HepG2 (cell line): Measurements from ENCODE around the gene MTTP. TPM values are rescaled to one million over a fixed set of nuclear protein-coding genes. Genes with fewer than 3 reads are reported as not detected.

ENCODE experiments used
- AHR ChIP-seq: IDR thresholded peaks from 2 replicates; pipeline ENCODE4 v1.6.1; 2018; ENCODE audit warnings: missing genetic modification reagents, missing compliant biosample characterization
- BRF2 ChIP-seq: sonication (generic); formaldehyde crosslinking; IDR thresholded peaks from 2 replicates; pipeline ENCODE4 v1.8.1; 2022; ENCODE audit warnings: mild to moderate bottlenecking, missing genetic modification reagents
- ELF4 ChIP-seq: sonication (generic); formaldehyde crosslinking; IDR thresholded peaks from 2 replicates; pipeline ENCODE4 v1.5.0; 2020; ENCODE audit warnings: missing genetic modification reagents, mild to moderate bottlenecking, moderate library complexity, borderline replicate concordance
- GATAD1 ChIP-seq: IDR thresholded peaks from 2 replicates; pipeline ENCODE4 v1.6.1; 2016; ENCODE audit warnings: missing genetic modification reagents, missing compliant biosample characterization
- GFI1 ChIP-seq: sonication (generic); formaldehyde crosslinking; IDR thresholded peaks from 2 replicates; pipeline ENCODE4 v1.5.0; 2020; ENCODE audit warnings: missing genetic modification reagents, mild to moderate bottlenecking, borderline replicate concordance
- GTF3A ChIP-seq: sonication (generic); formaldehyde crosslinking; conservative IDR thresholded peaks from 2 replicates; pipeline ENCODE4 v1.4.0; 2020; ENCODE audit warnings: mild to moderate bottlenecking, missing genetic modification reagents
- KAT7 ChIP-seq: IDR thresholded peaks from 2 replicates; pipeline ENCODE4 v1.6.1; 2018; ENCODE audit warnings: borderline replicate concordance, missing compliant biosample characterization
- KDM3A ChIP-seq: IDR thresholded peaks from 2 replicates; pipeline ENCODE4 v1.6.1; 2018; ENCODE audit warnings: low read depth, missing compliant biosample characterization
- KDM5A ChIP-seq: fragments of 200-600 bp; sonication (generic); IDR thresholded peaks from 2 replicates; pipeline ENCODE4 v1.7.0; 2018; ENCODE audit warnings: antibody characterized with exemption, mild to moderate bottlenecking, low read length, borderline replicate concordance
- KLF9 ChIP-seq: IDR thresholded peaks from 2 replicates; pipeline ENCODE4 v1.6.1; 2016; ENCODE audit warnings: low read depth
- MYC ChIP-seq: sonication (generic); formaldehyde crosslinking; IDR thresholded peaks from 2 replicates; pipeline ENCODE4 v1.9.0; 2021; ENCODE audit warnings: missing genetic modification reagents, borderline replicate concordance
- POGZ ChIP-seq: sonication (generic); formaldehyde crosslinking; IDR thresholded peaks from 2 replicates; pipeline ENCODE4 v1.4.0; 2020; ENCODE audit warnings: mild to moderate bottlenecking, missing genetic modification reagents
- RAD51 ChIP-seq: fragments of 450-650 bp; IDR thresholded peaks from 2 replicates; pipeline ENCODE4 v1.6.1; 2016; ENCODE audit warnings: borderline replicate concordance
- SNAPC5 ChIP-seq: sonication (generic); formaldehyde crosslinking; IDR thresholded peaks from 2 replicates; pipeline ENCODE4 v1.8.1; 2023; ENCODE audit warnings: mild to moderate bottlenecking, missing genetic modification reagents, borderline replicate concordance
- TBP ChIP-seq: sonication (generic); formaldehyde crosslinking; IDR thresholded peaks from 2 replicates; pipeline ENCODE4 v1.5.0; 2020; ENCODE audit warnings: missing genetic modification reagents
- TBX2 ChIP-seq: sonication (generic); formaldehyde crosslinking; IDR thresholded peaks from 2 replicates; pipeline ENCODE4 v1.5.0; 2020; ENCODE audit warnings: missing genetic modification reagents, mild to moderate bottlenecking, borderline replicate concordance
- TEAD3 ChIP-seq: optimal IDR thresholded peaks from 2 replicates; pipeline ENCODE3; 2016; ENCODE audit warnings: borderline replicate concordance
- TP53 ChIP-seq: sonication (generic); formaldehyde crosslinking; conservative IDR thresholded peaks from 2 replicates; pipeline ENCODE4 v1.4.0; 2020; ENCODE audit warnings: missing genetic modification reagents
- ZBTB33 ChIP-seq: sonication (generic); formaldehyde crosslinking; IDR thresholded peaks from 2 replicates; pipeline ENCODE4 v1.4.0; 2020; ENCODE audit warnings: missing genetic modification reagents
- ZC3H13 ChIP-seq: sonication (generic); formaldehyde crosslinking; IDR thresholded peaks from 2 replicates; pipeline ENCODE4 v1.8.1; 2023; ENCODE audit warnings: mild to moderate bottlenecking, missing genetic modification reagents, moderate library complexity
- ZFX ChIP-seq: sonication (generic); formaldehyde crosslinking; IDR thresholded peaks from 2 replicates; pipeline ENCODE4 v1.4.0; 2020; ENCODE audit warnings: mild to moderate bottlenecking, low read depth, missing genetic modification reagents, moderate library complexity
- ZNF136 ChIP-seq: sonication (generic); formaldehyde crosslinking; IDR thresholded peaks from 2 replicates; pipeline ENCODE4 v1.8.1; 2022; ENCODE audit warnings: low read depth, mild to moderate bottlenecking, moderate library complexity, missing genetic modification reagents
- ZNF224 ChIP-seq: sonication (generic); formaldehyde crosslinking; IDR thresholded peaks from 2 replicates; pipeline ENCODE4 v1.5.0; 2020; ENCODE audit warnings: mild to moderate bottlenecking, missing genetic modification reagents
- ZNF30 ChIP-seq: sonication (generic); formaldehyde crosslinking; IDR thresholded peaks from 2 replicates; pipeline ENCODE4 v1.5.0; 2020; ENCODE audit warnings: mild to moderate bottlenecking, missing genetic modification reagents
- ZNF33A ChIP-seq: sonication (generic); formaldehyde crosslinking; IDR thresholded peaks from 2 replicates; pipeline ENCODE4 v1.5.1; 2020; ENCODE audit warnings: missing genetic modification reagents, mild to moderate bottlenecking, moderate library complexity, borderline replicate concordance
- ZNF382 ChIP-seq: sonication (generic); formaldehyde crosslinking; IDR thresholded peaks from 2 replicates; pipeline ENCODE4 v1.5.0; 2020; ENCODE audit warnings: missing genetic modification reagents, mild to moderate bottlenecking, borderline replicate concordance
- ZNF557 ChIP-seq: sonication (generic); formaldehyde crosslinking; IDR thresholded peaks from 2 replicates; pipeline ENCODE4 v1.4.0; 2020; ENCODE audit warnings: missing genetic modification reagents
- ZNF7 ChIP-seq: IDR thresholded peaks from 2 replicates; pipeline ENCODE4 v1.6.1; 2016; ENCODE audit warnings: missing biosample characterization, missing genetic modification reagents
- ZNF878 ChIP-seq: sonication (generic); formaldehyde crosslinking; IDR thresholded peaks from 2 replicates; pipeline ENCODE4 v1.8.1; 2023; ENCODE audit warnings: mild to moderate bottlenecking, missing genetic modification reagents, moderate library complexity
- ZNF891 ChIP-seq: sonication (generic); formaldehyde crosslinking; IDR thresholded peaks from 2 replicates; pipeline ENCODE4 v1.5.0; 2020; ENCODE audit warnings: mild to moderate bottlenecking, missing genetic modification reagents
- polyA plus RNA-seq, 8 experiments: library from polyadenylated mRNA; depleted of rRNA in 3 of 8; stranded (reverse) in 7 of 8; unstranded in 1 of 8; fragments of >200 nt; fragmentation: Illumina TruSeq in 4 of 8; extraction: Trizol in 4 of 8; gene quantifications; 2 replicates each; pipeline versions ENCODE4 v1.2.1 to v1.2.3, GENCODE V29; 2011 to 2016; ENCODE audit warnings: low read depth in 4 of 8, missing spikeins in 1 of 8, mixed read lengths in 1 of 8; ENCODE audit not compliant: insufficient read depth in 1 of 8
- total RNA-seq, 5 experiments: library from RNA; depleted of rRNA; stranded (reverse); fragments of >200 nt; fragmentation: Illumina TruSeq; extraction: Trizol; gene quantifications; 2 replicates each; pipeline ENCODE4 v1.2.3, GENCODE V29; 2016; ENCODE audit warnings: low read depth in 1 of 5

MTTP gene
- total and polyA plus RNA-seq, 2 of the 13 experiments (the other 11 are each of a cell fraction or from before 2014, with no cell fraction given): 84.7 to 102 TPM

- no peak for TF ChIP-seq ZBTB33 (CRISPR knock-in tag)
- TF ChIP-seq KDM5A: no peak; the same call in 1 of the 2 replicates
- no peak for TF ChIP-seq AHR
- 0 out of 2 replicates have a peak, but pooled peaks have one; percentile 39 for TF ChIP-seq KDM3A (CRISPR knock-in tag)
- no peak for TF ChIP-seq ZNF30 (CRISPR knock-in tag)
- peak; percentile 57 for TF ChIP-seq TEAD3 (CRISPR knock-in tag)
- no peak for TF ChIP-seq SNAPC5 (CRISPR knock-in tag)
- TF ChIP-seq POGZ (CRISPR knock-in tag): peak; percentile 86
- peak; percentile 29; the same call in 1 of the 2 replicates for TF ChIP-seq ZFX (CRISPR knock-in tag)
- TF ChIP-seq MYC (CRISPR knock-in tag): no peak
- TF ChIP-seq KLF9 (CRISPR knock-in tag): no peak
- peak; percentile 33; the same call in 1 of the 2 replicates for TF ChIP-seq ZNF136
- TF ChIP-seq ZNF557 (CRISPR knock-in tag): no peak
- TF ChIP-seq KAT7 (CRISPR knock-in tag): 0 out of 2 replicates have a peak, but pooled peaks have one; percentile 64
- TF ChIP-seq ELF4 (CRISPR knock-in tag): no peak
- no peak for TF ChIP-seq RAD51
- no peak for TF ChIP-seq ZNF224 (CRISPR knock-in tag)
- peak; percentile 29; the same call in 1 of the 2 replicates for TF ChIP-seq TBX2 (CRISPR knock-in tag)
- peak; percentile 41; the same call in 1 of the 2 replicates for TF ChIP-seq GATAD1 (CRISPR knock-in tag)
- no peak for TF ChIP-seq ZNF7 (CRISPR knock-in tag)
- no peak for TF ChIP-seq TBP (CRISPR knock-in tag)
- no peak for TF ChIP-seq ZC3H13 (CRISPR knock-in tag)
- no peak for TF ChIP-seq ZNF891
- no peak for TF ChIP-seq GTF3A
- no peak for TF ChIP-seq ZNF33A (CRISPR knock-in tag)
- no peak for TF ChIP-seq TP53
- TF ChIP-seq GFI1 (CRISPR knock-in tag): peak; percentile 54; the same call in 1 of the 2 replicates
- no peak for TF ChIP-seq ZNF382 (CRISPR knock-in tag)
- no peak; the same call in 1 of the 2 replicates for TF ChIP-seq BRF2 (CRISPR knock-in tag)
- TF ChIP-seq ZNF878 (CRISPR knock-in tag): no peak
These were observed at the start of gene MTTP (continued) for GRCh38 chr4:99574530-99575324.
